GM18868 (cell line): Measurements from ENCODE around the gene CEP97.
"Not testable (repeated sequence)": the region's sequence is repeated elsewhere in the genome, so short reads cannot be mapped to it uniquely, and the experiment has no call there.

Experiments
- ATAC-seq: cut with Tn5 transposase; IDR thresholded peaks from one replicate; pipeline ENCODE4 v1.9.1; 2021; ENCODE audit warnings: mild to moderate bottlenecking, moderate library complexity; ENCODE audit not compliant: unreplicated experiment

CEP97 gene

GRCh38 chr3:101701696-101702634, 22.4 kb upstream of the CEP97 start:
- no peak for ATAC-seq

- ATAC-seq = no peak
Observed at GRCh38 chr3:101702726-101703125, 21.7 kb upstream of the CEP97 start.

- no peak for ATAC-seq
Observed at GRCh38 chr3:101703169-101703568, 21.2 kb upstream of the CEP97 start.

- ATAC-seq = not testable (repeated sequence)
Observed at GRCh38 chr3:101704639-101705038, 19.8 kb upstream of the CEP97 start.

- no peak for ATAC-seq
Observed at GRCh38 chr3:101709126-101709525, 15.3 kb upstream of the CEP97 start.

- ATAC-seq = no peak
Observed at GRCh38 chr3:101718455-101718854, 6.0 kb upstream of the CEP97 start.

- ATAC-seq = no peak
Observed at GRCh38 chr3:101719604-101720185, 4.7 kb upstream of the CEP97 start.

- ATAC-seq = no peak
Observed at GRCh38 chr3:101720851-101721840, 3.3 kb upstream of the CEP97 start.

- peak; percentile 57 for ATAC-seq
Observed at GRCh38 chr3:101722394-101723173, 1.8 kb upstream of the CEP97 start.

GRCh38 chr3:101725194-101725889, 928 bp downstream of the CEP97 start:
- peak; percentile 12 for ATAC-seq

- ATAC-seq = no peak
Observed at GRCh38 chr3:101725890-101726275, 1.5 kb downstream of the CEP97 start.

- ATAC-seq = no peak
Observed at GRCh38 chr3:101729586-101729985, 5.2 kb downstream of the CEP97 start.

- ATAC-seq = no peak
Observed at GRCh38 chr3:101730839-101731238, 6.4 kb downstream of the CEP97 start.

GRCh38 chr3:101732240-101732641, 7.8 kb downstream of the CEP97 start:
- ATAC-seq = no peak

- ATAC-seq = no peak
Observed at GRCh38 chr3:101735833-101736232, 11.4 kb downstream of the CEP97 start.

- ATAC-seq = not testable (repeated sequence)
Observed at GRCh38 chr3:101741914-101742313, 17.5 kb downstream of the CEP97 start.

GRCh38 chr3:101744811-101745210, 20.4 kb downstream of the CEP97 start:
- no peak for ATAC-seq

- ATAC-seq = not testable (repeated sequence)
Observed at GRCh38 chr3:101745934-101746333, 21.5 kb downstream of the CEP97 start.

- ATAC-seq = not testable (repeated sequence)
Observed at GRCh38 chr3:101753386-101754113, 29.1 kb downstream of the CEP97 start.
